GM12878 (cell line): ENCODE measurements around the gene CHMP1A. TPM values are rescaled to one million over a fixed set of nuclear protein-coding genes. Genes with fewer than 3 reads are reported as not detected.

ENCODE experiments used
- BRCA1 ChIP-seq: IDR thresholded peaks from 2 replicates; pipeline ENCODE4 v1.6.1; 2011; ENCODE audit warnings: low read depth, low read length, improper control_type of control experiment
- ESRRA ChIP-seq: IDR thresholded peaks from 2 replicates; pipeline ENCODE4 v1.6.1; 2012; ENCODE audit warnings: mild to moderate bottlenecking, low read length, improper control_type of control experiment
- FOXM1 ChIP-seq: IDR thresholded peaks from 2 replicates; pipeline ENCODE4 v1.6.1; 2012; ENCODE audit warnings: low read depth, mild to moderate bottlenecking, inconsistent platforms, low read length, moderate library complexity
- GABPA ChIP-seq: IDR thresholded peaks from 2 replicates; pipeline ENCODE4 v1.6.1; 2014; ENCODE audit warnings: antibody characterized with exemption, low read depth, mild to moderate bottlenecking, inconsistent platforms
- GATAD2B ChIP-seq: fragments of 450-650 bp; conservative IDR thresholded peaks from 2 replicates; pipeline ENCODE4 v1.6.1; 2017; ENCODE audit warnings: low read depth, mild to moderate bottlenecking, moderate library complexity
- HDAC2 ChIP-seq: fragments of 200-600 bp; sonication (generic); IDR thresholded peaks from 2 replicates; pipeline ENCODE4 v1.6.1; 2017
- HDGF ChIP-seq: fragments of 450-650 bp; IDR thresholded peaks from 2 replicates; pipeline ENCODE4 v1.6.1; 2016; ENCODE audit warnings: antibody characterized with exemption
- IKZF2 ChIP-seq, 2 experiments: fragments of 450-650 bp; IDR thresholded peaks; 2 replicates each; pipeline ENCODE4 v1.6.1; 2017; ENCODE audit warnings: mild to moderate bottlenecking in 2 of 2, moderate library complexity in 2 of 2
- MXI1 ChIP-seq: fragments of 150-350 bp; IDR thresholded peaks from 2 replicates; pipeline ENCODE4 v1.6.1; 2011; ENCODE audit warnings: low read depth, mild to moderate bottlenecking, inconsistent platforms, low read length, improper control_type of control experiment
- POLR2AphosphoS2 ChIP-seq: IDR thresholded peaks from 2 replicates; pipeline ENCODE4 v1.6.1; 2011; ENCODE audit warnings: low read depth, mild to moderate bottlenecking, low read length, improper control_type of control experiment, moderate library complexity
- SIX5 ChIP-seq: IDR thresholded peaks from 2 replicates; pipeline ENCODE4 v1.6.1; 2011; ENCODE audit warnings: mild to moderate bottlenecking, low read depth, low read length, moderate library complexity; ENCODE audit not compliant: severe bottlenecking
- SMC3 ChIP-seq: IDR thresholded peaks from 2 replicates; pipeline ENCODE4 v1.6.1; 2011; ENCODE audit warnings: low read length, improper control_type of control experiment, borderline replicate concordance
- SP1 ChIP-seq: IDR thresholded peaks from one replicate; pipeline ENCODE4 v1.6.1; 2011; ENCODE audit warnings: low read depth, low read length
- SUPT20H ChIP-seq: IDR thresholded peaks from 2 replicates; pipeline ENCODE4 v1.6.1; 2011; ENCODE audit warnings: low read depth, mild to moderate bottlenecking, low read length, moderate library complexity, borderline replicate concordance; ENCODE audit not compliant: control insufficient read depth
- TBL1XR1 ChIP-seq: IDR thresholded peaks from 2 replicates; pipeline ENCODE4 v1.6.1; 2012; ENCODE audit warnings: low read depth, low read length, improper control_type of control experiment
- polyA plus RNA-seq, 11 experiments: library from polyadenylated mRNA; depleted of rRNA in 4 of 11; unstranded in 6 of 11; stranded (reverse) in 5 of 11; fragments of >200 nt; fragmentation: Nextera tagmentation in 4 of 11; fragmentation: Illumina TruSeq in 1 of 11; extraction: Ambion mirVana in 4 of 11; extraction: Trizol in 1 of 11; gene quantifications; 1 replicate in 1 of 11; 2 replicates in 10 of 11; pipeline versions ENCODE4 v1.2.1 to v1.2.3, GENCODE V29; 2011 to 2016; ENCODE audit warnings: inconsistent platforms in 2 of 11, missing spikeins in 2 of 11, low read depth in 1 of 11
- total RNA-seq, 4 experiments: library from RNA; depleted of rRNA in 3 of 4; stranded (reverse); fragments of >200 nt in 3 of 4; fragmentation: Illumina TruSeq in 1 of 4; extraction: Trizol in 1 of 4; gene quantifications; 2 replicates each; pipeline versions ENCODE4 v1.2.1 to v1.2.3, GENCODE V29; 2013 to 2021
- TF ChIP-seq, protein P1 (sequence below): IDR thresholded peaks from 2 replicates; pipeline ENCODE4 v1.6.1; 2012; ENCODE audit warnings: improper control_type of control experiment, low read depth, low read length; ENCODE audit not compliant: insufficient replicate concordance
- TF ChIP-seq, protein P2 (sequence below), 3 experiments: IDR thresholded peaks in 2 of 3; conservative IDR thresholded peaks in 1 of 3; 2 replicates each; pipeline ENCODE4 v1.5.1; 2011; ENCODE audit warnings: low read depth in 3 of 3, low read length in 3 of 3, mild to moderate bottlenecking in 3 of 3, control low read depth in 2 of 3, moderate library complexity in 2 of 3, inconsistent platforms in 1 of 3, mixed read lengths in 1 of 3; ENCODE audit not compliant: control insufficient read depth in 2 of 3, insufficient read depth in 1 of 3; ENCODE audit errors: extremely low read depth in 1 of 3
- TF ChIP-seq, protein P3 (sequence below): IDR thresholded peaks from 2 replicates; pipeline ENCODE4 v1.6.1; 2011; ENCODE audit warnings: mild to moderate bottlenecking, low read depth, low read length, moderate library complexity; ENCODE audit not compliant: insufficient replicate concordance
- TF ChIP-seq, protein P4 (sequence below): IDR thresholded peaks from 2 replicates; pipeline ENCODE4 v1.6.1; 2011; ENCODE audit warnings: low read depth, mild to moderate bottlenecking, low read length, moderate library complexity, borderline replicate concordance; ENCODE audit errors: extremely low read depth

CHMP1A gene
- total and polyA plus RNA-seq, 10 of the 15 experiments (the other 5 are each of a cell fraction or from before 2014, with no cell fraction given): 1.0 to 86.7 (median 54.7) TPM

DNA sequence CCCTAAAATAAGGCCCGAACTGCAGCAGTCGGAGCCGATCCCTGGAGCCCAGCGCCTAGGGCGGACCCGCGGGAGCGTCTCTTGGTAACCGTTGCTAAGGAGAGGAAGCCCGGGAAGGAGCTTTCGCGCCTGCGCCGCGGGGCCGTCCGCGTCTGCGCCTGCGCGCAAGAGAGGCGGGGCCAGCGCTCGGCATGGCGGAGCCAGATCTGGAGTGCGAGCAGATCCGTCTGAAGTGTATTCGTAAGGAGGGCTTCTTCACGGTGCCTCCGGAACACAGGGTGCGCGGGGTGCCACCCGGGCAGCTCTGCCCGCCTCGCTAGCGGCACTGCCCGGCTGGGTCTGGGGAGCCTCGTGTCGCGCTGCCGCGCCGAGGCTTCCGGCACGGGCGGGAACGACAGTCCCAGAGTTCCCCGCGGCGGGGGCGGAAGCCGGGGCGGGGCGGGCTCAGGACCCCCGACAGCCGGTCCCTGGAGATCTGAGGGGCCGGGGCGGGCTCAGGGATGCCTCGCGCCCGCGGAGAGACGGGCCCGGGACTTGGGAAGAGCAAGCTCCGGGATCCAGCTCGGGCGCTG lies 29.1 kb upstream of the CHMP1A start, which contains the start of gene CDK10 (continued):
- TF ChIP-seq, protein P1, sequence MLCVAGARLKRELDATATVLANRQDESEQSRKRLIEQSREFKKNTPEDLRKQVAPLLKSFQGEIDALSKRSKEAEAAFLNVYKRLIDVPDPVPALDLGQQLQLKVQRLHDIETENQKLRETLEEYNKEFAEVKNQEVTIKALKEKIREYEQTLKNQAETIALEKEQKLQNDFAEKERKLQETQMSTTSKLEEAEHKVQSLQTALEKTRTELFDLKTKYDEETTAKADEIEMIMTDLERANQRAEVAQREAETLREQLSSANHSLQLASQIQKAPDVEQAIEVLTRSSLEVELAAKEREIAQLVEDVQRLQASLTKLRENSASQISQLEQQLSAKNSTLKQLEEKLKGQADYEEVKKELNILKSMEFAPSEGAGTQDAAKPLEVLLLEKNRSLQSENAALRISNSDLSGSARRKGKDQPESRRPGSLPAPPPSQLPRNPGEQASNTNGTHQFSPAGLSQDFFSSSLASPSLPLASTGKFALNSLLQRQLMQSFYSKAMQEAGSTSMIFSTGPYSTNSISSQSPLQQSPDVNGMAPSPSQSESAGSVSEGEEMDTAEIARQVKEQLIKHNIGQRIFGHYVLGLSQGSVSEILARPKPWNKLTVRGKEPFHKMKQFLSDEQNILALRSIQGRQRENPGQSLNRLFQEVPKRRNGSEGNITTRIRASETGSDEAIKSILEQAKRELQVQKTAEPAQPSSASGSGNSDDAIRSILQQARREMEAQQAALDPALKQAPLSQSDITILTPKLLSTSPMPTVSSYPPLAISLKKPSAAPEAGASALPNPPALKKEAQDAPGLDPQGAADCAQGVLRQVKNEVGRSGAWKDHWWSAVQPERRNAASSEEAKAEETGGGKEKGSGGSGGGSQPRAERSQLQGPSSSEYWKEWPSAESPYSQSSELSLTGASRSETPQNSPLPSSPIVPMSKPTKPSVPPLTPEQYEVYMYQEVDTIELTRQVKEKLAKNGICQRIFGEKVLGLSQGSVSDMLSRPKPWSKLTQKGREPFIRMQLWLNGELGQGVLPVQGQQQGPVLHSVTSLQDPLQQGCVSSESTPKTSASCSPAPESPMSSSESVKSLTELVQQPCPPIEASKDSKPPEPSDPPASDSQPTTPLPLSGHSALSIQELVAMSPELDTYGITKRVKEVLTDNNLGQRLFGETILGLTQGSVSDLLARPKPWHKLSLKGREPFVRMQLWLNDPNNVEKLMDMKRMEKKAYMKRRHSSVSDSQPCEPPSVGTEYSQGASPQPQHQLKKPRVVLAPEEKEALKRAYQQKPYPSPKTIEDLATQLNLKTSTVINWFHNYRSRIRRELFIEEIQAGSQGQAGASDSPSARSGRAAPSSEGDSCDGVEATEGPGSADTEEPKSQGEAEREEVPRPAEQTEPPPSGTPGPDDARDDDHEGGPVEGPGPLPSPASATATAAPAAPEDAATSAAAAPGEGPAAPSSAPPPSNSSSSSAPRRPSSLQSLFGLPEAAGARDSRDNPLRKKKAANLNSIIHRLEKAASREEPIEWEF: no peak
- TF ChIP-seq TBL1XR1: no peak
- TF ChIP-seq HDAC2: 0 out of 2 replicates have a peak, but pooled peaks have one; percentile 71
- TF ChIP-seq, protein P2, sequence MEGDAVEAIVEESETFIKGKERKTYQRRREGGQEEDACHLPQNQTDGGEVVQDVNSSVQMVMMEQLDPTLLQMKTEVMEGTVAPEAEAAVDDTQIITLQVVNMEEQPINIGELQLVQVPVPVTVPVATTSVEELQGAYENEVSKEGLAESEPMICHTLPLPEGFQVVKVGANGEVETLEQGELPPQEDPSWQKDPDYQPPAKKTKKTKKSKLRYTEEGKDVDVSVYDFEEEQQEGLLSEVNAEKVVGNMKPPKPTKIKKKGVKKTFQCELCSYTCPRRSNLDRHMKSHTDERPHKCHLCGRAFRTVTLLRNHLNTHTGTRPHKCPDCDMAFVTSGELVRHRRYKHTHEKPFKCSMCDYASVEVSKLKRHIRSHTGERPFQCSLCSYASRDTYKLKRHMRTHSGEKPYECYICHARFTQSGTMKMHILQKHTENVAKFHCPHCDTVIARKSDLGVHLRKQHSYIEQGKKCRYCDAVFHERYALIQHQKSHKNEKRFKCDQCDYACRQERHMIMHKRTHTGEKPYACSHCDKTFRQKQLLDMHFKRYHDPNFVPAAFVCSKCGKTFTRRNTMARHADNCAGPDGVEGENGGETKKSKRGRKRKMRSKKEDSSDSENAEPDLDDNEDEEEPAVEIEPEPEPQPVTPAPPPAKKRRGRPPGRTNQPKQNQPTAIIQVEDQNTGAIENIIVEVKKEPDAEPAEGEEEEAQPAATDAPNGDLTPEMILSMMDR (IDR thresholded peaks at IDR 0.05 in 2 of 3, conservative IDR thresholded peaks at IDR 0.05 in 1 of 3; ENCODE audit: control insufficient read depth in 2 of 3, extremely low read depth in 1 of 3, insufficient read depth in 1 of 3, low read depth in 3 of 3, low read length in 3 of 3): no peak
- TF ChIP-seq SUPT20H: no peak
- TF ChIP-seq MXI1: peak; percentile 87
- TF ChIP-seq, protein P3, sequence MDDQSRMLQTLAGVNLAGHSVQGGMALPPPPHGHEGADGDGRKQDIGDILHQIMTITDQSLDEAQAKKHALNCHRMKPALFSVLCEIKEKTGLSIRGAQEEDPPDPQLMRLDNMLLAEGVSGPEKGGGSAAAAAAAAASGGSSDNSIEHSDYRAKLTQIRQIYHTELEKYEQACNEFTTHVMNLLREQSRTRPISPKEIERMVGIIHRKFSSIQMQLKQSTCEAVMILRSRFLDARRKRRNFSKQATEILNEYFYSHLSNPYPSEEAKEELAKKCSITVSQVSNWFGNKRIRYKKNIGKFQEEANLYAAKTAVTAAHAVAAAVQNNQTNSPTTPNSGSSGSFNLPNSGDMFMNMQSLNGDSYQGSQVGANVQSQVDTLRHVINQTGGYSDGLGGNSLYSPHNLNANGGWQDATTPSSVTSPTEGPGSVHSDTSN: no peak
- TF ChIP-seq IKZF2 (IDR thresholded peaks at IDR 0.05): no peak
- no peak for TF ChIP-seq BRCA1
- no peak for TF ChIP-seq HDGF
- no peak for TF ChIP-seq SMC3
- no peak for TF ChIP-seq FOXM1
- TF ChIP-seq SIX5: peak; percentile 9
- TF ChIP-seq, protein P4, sequence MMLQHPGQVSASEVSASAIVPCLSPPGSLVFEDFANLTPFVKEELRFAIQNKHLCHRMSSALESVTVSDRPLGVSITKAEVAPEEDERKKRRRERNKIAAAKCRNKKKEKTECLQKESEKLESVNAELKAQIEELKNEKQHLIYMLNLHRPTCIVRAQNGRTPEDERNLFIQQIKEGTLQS: no peak
- TF ChIP-seq GATAD2B: peak; percentile 88
- TF ChIP-seq ESRRA: no peak
- TF ChIP-seq GABPA: no peak
- peak; percentile 84; the same call in 1 of the 2 replicates for TF ChIP-seq POLR2AphosphoS2
- TF ChIP-seq SP1: peak; percentile 36
